ENCODE measurements around the gene DPY19L3. TPM values are rescaled to one million over a fixed set of nuclear protein-coding genes. Genes with fewer than 3 reads are reported as not detected.
A peak's percentile ranks its signal among the peaks of the same experiment; 100 is the strongest.

DPY19L3 gene
- total and polyA plus RNA-seq, 2 experiments from 2014 or later, result 12.5 to 64.3 TPM

DNA sequence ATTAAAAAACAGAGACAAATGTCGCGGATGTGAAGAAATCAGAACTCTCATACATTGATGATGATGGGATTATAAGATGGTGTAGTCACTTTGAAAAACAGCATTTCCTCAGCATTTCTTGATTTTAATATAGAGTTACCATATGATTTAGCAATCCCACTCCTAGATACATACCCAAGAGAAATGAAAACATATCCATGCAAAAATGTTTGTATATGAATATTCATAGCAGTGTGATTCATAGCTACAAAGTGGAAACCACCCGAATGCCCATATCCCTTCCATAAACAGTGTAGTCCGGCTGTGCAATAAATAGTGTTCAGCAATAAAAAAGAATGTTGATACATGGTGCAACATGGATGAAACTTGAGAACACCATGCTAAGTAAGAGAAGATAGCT, 44.6 kb downstream of the DPY19L3 start:
- Histone ChIP-seq H3K4me1 (ENCODE audit: low read depth) (no peaks in the 10 kb centered on the region), H3K36me3 (peaks cover 35% of the 10 kb centered on the region), H3K27me3 (no peaks in the 10 kb centered on the region), H3K27ac (no peak overlapping the region), H3K9me3 (ENCODE audit: low read depth) (no peaks in the 10 kb centered on the region), H3K4me3 (no peak overlapping the region)
- no peak for TF ChIP-seq CTCF (IDR thresholded peaks at IDR 0.05; ENCODE audit: low read depth, low read length)
- DNase-seq (ENCODE audit: low read depth in 1 of 2, low spot score in 1 of 2), result no peak

GRCh38 chr19:32453736-32454135, 48.2 kb downstream of the DPY19L3 start:
- Histone ChIP-seq H3K27me3 (no peaks in the 10 kb centered on the region), H3K27ac (no peak overlapping the region), H3K4me1 (ENCODE audit: low read depth) (peaks cover 7% of the 10 kb centered on the region), H3K36me3 (peaks cover 39% of the 10 kb centered on the region), H3K9me3 (ENCODE audit: low read depth) (no peaks in the 10 kb centered on the region), H3K4me3 (no peak overlapping the region)
- no peak for TF ChIP-seq CTCF (IDR thresholded peaks at IDR 0.05; ENCODE audit: low read depth, low read length)
- peak in 1 of 2 donors; percentile 8 for DNase-seq (ENCODE audit: low read depth in 1 of 2, low spot score in 1 of 2)

- no peaks in the 10 kb centered on the region for H3K9me3 ChIP-seq (ENCODE audit: low read depth)
- no peaks in the 10 kb centered on the region for H3K27me3 ChIP-seq
- H3K27ac ChIP-seq, result no peak overlapping the region
- no peak for TF ChIP-seq CTCF (IDR thresholded peaks at IDR 0.05; ENCODE audit: low read depth, low read length)
- H3K36me3 ChIP-seq, result peaks cover 43% of the 10 kb centered on the region
- no peak for DNase-seq (ENCODE audit: low read depth in 1 of 2, low spot score in 1 of 2)
- H3K4me3 ChIP-seq, result no peak overlapping the region
- H3K4me1 ChIP-seq (ENCODE audit: low read depth), result peaks cover 7% of the 10 kb centered on the region
Observed at GRCh38 chr19:32456406-32456805, 50.8 kb downstream of the DPY19L3 start.

DNA sequence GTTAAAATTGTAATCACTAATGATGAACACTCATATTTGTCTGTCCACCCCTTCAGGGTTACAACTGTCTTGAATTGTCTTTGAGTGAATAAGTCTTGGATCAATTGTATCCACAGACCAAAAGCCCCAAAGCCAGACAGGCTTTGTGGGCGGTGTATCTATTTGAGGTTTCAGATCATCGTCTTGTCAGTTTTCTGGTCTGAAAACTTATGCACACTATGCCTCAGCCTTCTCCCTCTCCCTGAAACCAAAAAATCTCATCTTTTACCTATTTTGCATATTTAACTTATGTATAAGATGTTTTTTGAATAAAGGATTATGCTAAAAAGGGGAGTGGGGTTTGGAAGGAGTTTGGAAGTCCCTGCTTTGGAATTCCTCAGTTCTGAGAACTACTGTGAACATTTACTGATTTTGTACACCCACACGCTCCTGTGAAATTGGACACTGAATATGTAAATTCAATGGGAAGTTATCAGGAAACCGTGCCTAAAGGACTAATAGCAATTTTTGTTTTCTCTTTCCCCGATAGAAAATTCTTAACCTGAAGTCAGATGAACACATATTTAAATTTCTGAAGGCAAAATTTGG, 52.1 kb downstream of the DPY19L3 start:
- no peak for TF ChIP-seq CTCF (IDR thresholded peaks at IDR 0.05; ENCODE audit: low read depth, low read length)
- Histone ChIP-seq H3K36me3 (peaks cover 35% of the 10 kb centered on the region), H3K4me3 (no peak overlapping the region), H3K9me3 (ENCODE audit: low read depth) (no peaks in the 10 kb centered on the region), H3K27me3 (no peaks in the 10 kb centered on the region), H3K27ac (no peak overlapping the region), H3K4me1 (ENCODE audit: low read depth) (peaks cover 7% of the 10 kb centered on the region)
- DNase-seq (ENCODE audit: low read depth in 1 of 2, low spot score in 1 of 2), result no peak

DNA sequence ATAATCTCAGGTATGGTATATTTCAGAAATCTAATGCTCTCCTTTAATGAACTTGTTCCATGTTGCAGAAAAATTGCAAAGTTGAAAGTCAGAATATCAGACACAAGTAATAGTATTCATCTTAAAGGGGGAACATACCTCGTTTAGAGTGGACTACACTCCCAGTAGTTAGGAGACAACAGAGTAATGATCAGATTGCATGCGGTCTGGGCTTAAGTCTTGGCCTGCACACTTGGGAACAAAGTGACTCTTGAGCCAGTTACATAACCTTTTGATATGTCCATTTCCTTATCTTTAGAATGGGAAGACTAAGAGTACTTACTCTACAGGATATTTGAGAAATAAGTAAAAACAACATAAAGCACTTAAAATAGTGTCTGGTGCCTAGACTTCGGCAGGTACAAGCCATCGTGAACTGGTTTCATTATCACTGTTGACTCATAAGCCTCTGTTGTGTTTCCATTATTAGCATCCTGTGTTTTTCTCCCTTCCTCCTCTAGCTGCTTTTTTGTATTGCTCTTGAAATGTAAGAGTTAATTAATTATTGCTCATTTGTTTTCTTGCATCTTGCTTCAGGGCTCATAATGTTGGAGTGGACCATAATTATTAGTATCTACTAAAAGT, 53.0 kb downstream of the DPY19L3 start:
- peaks cover 33% of the 10 kb centered on the region for H3K36me3 ChIP-seq
- H3K4me3 ChIP-seq, result no peak overlapping the region
- TF ChIP-seq CTCF (IDR thresholded peaks at IDR 0.05; ENCODE audit: low read depth, low read length), result no peak

More for the DNA sequence above, 53.0 kb downstream of the DPY19L3 start:
- Histone ChIP-seq H3K9me3 (ENCODE audit: low read depth) (no peaks in the 10 kb centered on the region), H3K4me1 (ENCODE audit: low read depth) (peaks cover 7% of the 10 kb centered on the region), H3K27me3 (no peaks in the 10 kb centered on the region), H3K27ac (peak overlapping the region; percentile 7)
- peak in 1 of 2 donors; percentile 20 for DNase-seq (ENCODE audit: low read depth in 1 of 2, low spot score in 1 of 2)
